HPDE6-E6E7 (cell line): ENCODE results near the gene C20orf144.

Experiments used
- DNase-seq: peaks from one replicate; pipeline ENCODE4 v3.0.0; 2011; ENCODE audit warnings: missing footprints; ENCODE audit errors: extremely low spot score

The C20orf144 gene

DNA sequence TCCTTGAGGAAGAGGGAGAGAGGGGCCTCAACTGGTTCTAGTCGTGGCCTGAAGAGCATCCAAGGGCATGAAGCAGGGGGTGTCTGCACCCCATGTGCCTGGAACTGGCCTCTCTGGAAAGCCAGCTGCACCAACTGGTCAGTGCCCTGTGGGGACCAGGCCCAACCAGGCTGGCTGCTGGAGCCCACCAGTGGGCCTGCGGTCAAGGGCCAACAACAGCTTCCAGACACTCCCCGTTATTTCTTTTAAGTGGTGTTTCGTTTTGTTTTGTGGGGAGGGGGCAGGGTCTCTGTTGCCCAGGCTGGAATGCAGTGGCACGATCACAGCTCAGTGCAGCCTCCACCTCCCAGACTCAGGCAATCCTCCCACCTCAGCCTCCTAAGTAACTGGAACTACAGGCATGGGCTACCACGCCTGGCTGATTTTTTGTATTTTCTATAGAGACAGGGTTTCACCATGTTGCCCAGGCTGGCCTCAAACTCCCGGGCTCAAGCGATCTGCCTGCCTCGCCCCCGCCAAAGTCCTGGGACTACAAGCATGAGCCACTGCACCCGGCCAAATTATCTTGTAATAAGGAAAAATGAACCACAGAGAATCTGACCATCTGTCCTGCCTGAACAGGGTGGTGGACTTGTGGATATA, 11.9 kb upstream of the C20orf144 start:
- no peak for DNase-seq

DNA sequence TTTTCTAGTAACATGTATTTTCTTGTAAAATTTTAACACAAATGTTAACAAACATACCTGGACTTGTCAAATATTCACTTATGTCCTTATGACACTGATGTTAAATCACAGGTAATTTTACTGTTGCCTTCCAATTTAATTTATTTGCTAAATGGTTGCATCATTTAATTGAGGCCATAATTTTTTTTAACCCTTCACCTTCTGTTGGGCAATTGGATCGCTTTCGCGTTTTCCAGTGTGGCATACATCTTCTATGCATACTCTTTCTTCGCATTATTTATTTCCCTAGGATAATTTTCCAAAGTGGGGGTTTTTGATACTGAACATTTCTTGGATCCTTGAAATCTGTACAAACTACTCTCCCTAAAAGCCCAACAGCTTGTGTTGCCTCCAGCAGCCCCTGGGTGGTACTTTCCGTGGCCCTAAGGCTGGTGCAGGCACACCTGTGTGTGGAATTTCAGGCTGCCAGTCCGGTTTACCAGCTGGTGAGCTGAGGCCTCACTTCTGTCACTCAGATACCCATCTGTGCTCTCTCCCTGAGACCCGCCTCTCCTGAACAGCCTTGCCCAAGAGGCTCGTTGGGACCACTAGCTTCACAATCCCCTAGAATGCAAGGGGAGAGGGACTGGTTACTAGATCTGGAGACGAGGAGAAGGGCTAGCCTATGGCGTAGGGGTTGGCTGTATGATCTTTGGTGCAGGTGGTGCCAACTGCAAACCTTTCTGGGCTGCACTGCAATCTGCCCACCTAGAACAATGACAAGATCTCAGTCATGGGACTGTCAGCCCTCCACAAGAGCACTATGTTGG, 11.2 kb upstream of the C20orf144 start:
- peak; percentile 89 for DNase-seq

DNA sequence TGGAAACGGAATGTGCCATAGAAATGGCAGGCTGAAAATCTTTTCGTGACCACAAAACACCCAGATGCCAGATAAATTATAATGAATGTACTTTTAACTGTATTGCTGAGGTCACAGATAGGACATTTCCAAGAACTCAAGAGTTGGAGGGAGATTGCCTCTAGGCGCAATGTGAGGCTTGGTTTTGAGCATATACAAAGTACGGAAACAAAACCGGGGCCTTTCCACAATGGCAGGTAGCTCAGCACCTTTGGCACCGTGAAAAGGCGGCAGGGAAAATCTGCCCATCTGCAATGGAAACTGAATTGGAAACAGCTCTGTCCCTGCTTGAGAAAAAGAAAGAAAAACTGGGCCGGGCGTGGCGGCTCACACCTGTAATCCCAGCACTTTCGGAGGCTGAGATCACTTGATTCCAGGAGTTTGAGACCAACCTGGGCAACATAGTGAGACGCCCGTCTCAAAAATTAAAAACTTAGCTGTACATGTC, 10.5 kb upstream of the C20orf144 start:
- DNase-seq = no peak

DNA sequence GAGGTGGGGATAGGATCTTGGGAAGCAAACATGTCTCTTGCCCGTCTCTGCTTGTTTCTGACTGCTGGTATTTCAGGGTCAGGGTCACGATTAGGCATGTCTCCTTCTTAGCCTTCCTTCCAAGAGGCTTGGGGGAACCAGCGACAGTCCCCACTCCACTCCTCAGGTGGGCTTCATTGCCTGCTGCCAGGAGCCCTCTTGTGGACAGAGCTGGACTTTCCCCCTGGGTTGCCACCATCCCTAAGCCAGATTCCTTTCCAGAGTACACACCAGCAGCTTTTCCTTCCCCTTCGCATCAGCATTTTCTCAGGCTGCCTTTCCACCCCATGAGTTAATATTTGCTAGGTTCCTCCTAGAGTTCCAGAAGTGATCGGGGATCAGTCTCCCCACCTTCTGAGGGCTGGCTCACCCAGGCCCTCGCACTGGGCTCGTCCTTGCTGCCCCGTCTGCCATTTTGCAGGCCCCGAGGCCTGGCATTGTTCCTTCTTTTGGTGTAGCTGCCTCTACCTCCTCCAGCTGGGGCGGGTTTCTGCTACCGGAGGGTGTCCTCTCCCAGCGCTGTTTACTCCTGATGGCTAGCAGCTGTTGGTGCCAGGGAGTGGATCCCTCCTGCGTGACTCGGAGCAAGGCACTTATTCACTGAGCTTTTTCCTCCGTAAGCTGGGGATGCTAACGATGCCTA, 8.8 kb upstream of the C20orf144 start:
- peak; percentile 90 for DNase-seq

DNA sequence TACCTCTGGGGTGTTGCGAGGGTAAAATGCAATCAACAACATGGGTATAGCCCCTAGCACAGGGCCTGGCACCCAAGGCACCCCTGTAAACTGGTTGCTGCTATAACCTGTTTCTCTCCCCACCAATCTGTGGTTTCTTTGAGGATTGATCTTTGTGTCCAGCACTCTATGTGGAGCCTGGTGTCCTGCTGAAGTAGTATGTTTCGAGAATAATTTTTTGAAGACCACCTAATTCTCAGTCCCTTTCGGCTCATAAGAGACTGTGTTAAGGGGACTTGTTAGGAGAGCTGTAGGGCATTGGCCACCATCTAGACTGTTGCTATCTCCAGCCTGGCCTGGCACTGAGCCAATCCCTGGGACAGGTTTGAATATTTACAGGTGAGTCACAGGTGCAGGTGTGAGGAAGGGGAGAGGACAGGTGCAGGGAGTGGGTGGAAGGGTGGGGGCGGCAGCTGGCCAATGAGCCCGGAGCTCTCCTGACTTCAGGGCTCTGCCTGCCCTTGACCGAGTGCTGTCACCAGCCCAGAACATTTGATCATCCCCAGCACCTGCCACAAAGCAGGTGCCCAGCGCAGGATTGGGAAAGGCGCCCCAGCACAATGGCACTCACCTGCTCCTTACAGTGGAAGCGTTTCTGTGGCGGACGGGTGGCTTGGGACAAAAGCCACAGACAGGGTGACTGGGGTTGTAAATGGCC, 8.1 kb upstream of the C20orf144 start:
- DNase-seq = peak; percentile 71

DNA sequence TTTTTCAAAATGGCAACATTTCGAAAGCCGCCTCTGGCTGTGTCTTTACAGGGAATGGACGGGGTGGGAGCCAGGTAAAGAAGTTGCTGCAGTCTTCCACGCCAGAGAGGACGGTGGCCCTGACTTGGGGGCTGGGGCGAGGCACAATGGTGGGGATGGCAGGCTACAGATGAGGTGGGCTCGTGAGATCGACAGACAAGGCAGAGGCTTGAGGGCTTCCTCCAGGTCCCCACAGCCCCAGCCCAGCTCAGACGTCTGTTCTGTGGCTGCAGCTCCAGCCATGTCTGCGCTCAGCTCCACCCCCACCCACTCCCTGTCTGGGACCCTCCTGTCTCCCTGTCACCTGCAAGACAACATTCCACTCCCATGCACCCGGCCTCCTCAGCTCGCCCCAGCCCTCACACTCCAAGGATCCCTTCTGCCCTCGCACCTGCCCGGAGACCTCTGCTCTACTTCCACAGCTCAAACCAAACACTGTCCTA, 7.4 kb upstream of the C20orf144 start:
- no peak for DNase-seq

DNA sequence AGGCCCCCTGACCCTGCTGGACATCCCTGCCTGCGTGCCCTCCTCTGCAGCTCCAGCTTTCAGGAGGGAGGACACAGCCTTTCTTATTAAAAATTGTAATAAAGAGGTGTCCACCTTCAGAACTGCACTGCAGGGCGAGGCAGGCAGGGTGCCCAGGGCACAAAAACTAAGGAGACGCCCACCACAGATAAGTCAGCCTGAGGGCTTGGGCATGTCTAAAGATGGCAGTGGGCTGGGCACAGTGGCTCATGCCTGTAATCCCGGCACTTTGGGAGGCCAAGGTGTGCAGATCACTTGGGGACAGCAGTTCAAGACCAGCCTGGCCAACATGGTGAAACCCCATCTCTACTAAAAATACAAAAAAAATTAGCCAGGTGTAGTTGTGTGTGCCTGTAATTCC, 7.0 kb upstream of the C20orf144 start:
- DNase-seq = no peak

DNA sequence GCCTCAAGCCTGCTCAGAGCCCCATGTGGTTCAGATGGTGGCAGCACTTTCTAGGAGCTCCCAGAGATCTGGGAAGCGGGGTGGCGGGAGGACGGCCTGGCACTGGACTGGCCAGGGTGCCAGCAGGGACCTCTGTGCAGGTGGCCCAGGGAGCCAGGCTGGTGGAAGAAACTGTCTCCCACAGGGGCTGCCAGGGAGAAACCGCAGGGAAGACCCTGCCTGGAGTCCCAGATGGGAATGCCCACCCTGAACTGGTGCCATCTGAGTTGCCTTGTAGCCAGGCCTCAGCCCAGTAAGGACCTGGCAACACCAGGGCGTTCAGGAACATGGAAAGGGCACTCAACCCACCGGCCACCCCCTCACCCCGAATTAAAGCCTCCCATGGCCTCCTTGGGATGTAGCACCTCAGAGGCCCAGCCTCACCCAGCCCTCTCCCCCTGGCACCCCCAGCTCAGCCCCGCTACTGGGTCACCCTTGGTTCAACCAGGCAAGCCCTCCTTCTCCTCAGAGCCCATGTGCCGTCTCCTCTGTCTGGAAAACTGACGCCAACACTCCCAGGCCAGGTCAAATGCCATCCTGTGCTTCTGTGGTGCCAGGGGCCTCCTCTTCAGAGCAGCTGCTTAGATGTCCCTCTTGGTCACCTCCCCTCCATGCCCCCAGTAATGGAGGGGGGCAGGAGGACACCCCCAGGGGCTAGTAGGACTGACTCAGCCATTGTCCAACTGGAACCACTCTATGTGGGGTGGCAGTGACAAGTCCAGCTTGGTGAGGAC, 5.9 kb upstream of the C20orf144 start:
- DNase-seq = no peak

DNA sequence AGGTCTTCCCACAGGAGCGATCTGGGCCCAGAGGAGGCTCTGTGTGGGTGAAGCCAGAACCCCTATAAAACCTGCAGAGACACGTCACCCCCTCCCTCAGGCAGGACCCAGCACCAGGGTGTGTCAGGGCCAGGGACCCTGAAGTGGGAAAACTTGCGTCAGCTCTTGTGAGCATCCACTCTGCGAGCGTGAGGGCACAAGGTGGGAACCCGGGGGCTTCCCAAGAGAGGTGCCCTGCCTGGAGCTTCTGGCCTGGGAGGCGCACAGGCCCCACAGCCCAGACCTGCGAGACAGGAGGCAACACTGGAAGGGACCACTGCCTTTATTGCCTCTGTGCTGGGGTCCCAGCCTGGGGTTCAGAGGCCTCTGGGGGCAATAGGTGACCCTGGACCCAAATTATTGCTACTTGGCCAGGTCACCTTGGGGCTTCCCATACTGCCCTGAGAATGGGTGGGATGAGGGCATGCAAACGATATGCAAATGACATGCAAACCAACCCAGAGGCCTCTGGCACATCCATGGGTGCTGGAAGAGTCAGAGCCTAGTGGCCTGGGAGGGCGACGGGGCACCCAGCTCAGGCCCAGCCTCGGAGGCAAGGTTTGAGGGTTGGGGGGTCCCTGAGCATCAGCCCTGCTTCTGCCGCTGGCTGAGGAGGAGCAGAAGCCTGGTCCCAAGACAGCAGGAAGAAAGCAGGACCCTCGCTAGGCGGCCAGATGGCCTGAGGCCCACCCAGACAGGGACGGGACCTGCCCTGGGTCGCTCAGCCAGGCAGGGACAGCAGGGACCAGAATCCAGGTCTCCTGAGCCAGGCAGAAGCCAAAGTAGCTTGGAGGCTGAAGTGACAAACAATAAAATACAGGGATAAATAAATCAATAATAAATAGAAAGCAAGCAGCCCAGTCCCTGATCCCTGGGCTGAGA, 5.1 kb upstream of the C20orf144 start:
- no peak for DNase-seq

DNA sequence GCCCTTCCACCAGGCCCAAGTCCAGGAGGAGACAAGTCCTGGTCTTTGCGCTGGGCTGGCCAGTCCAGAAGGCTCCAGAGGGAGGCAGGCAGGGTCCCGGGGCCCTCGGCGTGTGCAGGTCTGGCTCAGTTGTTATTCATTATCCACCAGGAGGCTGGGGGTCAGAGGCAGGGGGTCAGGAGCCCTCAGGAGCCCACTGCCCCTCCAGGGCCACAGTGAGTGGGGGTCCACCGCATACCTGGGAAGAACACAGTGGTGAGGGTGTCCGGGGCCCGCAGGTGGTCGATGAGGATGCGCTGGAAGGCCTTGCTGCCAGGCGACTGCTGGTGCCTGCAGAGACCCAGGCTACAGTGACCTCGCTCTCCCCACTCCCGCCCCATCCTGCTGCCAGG, 4.4 kb upstream of the C20orf144 start:
- DNase-seq = no peak

DNA sequence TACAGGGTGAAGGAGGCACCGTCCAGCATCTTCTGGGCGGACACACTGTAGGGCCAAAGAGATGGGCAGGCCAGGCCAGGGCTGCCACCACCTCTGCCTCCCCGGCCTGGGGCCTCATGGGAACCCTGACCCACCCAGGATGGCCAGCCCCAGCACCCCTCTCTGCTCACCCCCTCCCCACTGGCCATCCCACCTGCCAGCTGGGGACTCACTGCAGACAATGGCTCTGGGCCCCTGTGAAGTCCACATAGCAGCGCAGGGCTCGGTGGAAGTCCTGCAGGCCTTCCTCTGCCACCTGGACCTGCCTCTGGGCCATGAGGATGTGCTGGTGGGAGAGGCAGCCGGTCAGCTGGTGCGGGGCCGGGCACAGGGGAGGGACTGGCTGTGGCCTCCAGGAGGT, 3.6 kb upstream of the C20orf144 start:
- DNase-seq = no peak

DNA sequence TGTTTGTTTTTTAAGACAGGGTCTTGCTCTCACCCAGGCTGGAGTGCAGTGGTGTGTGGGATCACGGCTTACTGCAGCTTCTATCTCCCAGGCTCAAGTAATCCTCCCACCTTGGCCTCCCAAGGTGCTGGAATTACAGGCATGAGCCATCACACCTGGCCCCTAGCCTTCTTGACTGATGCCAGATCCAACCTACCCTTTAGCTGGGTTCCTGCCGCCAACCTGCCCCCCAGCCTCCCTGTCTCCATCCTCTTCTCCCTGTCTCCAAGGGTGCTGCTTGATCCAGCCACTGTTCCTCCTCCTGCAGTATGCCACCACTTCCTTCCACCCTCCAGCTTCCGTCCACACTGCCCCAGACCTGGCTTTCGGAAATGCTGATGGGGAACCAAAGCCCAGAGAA, 3.2 kb upstream of the C20orf144 start:
- DNase-seq = no peak

DNA sequence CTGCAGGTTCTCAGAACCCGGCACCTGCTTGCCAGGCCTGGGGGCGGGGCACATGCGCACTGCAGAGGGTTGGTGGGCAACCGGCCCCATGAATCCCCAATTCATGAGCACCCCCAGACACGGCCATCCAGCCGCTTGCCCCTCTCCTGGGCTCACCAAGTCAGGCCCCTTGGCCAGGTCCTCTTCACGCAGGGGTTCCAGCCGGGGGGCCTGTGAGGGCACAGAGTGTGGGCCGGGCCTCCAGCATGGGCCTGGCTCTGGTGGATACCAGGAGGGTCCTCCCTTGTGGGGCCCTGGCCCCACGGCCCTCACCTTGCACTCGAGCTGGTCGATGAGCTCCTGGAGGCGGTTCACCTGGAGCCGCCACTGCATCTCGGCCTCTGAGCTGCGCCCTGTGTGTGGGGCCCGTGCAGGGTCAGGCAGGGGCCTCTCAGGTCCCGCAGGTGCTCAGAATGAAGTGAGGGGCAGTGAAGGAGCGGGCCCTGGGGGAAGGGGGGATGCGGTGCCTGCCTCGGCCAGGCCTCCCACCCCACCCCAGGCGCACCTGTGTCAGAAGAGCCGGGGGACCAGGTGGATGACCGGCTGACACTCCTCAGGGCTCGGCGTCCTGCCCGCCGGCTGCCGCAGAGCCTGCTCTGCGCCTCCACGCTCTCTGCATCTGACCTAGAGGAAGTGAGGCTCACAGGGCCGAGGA, 2.6 kb upstream of the C20orf144 start:
- DNase-seq = no peak

DNA sequence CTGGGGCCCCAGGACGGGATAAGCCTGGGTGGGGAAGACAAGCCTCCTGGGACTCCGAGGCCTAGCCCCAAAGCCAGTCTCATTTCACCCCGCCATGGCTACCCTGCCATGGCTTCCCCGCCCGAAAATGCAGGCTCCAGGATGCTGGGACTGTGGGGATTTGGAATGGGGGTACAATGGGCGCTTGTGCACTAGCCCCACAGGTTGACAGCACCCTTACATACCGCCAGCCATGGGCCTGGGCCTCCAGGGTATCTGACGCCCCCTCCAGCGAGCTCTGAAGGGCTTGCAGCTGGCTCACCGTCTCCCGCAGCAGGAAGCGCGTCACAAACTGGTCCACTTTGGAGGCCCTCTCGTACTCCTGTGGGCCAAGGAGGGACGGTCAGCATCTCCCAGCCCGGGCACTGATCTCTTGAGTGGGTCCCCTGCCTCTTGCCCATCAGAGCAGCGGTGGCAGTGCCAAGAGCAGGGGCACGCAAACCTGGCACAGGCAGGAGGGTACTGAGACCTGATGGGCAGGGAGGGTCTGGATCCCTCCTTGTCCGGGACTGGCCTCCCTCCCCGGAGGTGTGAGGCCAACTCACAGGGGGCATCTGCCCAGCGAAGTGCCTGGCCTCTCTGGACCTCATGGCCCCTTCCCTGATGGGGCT, 2.0 kb upstream of the C20orf144 start:
- no peak for DNase-seq

DNA sequence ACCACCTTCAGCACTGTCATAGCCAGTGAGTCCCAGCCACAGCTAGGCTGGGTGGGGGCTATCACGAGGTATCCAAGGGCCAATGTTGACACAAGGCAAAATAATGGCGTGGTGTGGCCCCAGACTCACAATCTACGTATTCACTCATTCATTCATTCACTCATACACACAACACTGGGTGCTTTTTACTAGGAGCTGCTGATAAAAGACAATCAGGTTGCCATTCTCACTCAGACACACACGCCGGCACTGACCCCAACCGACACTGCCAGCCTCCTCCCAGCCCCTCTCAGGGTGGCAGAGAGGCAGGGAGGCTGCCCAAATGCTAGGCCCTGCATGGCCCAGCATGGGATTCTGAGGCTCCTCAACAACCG, 1.5 kb upstream of the C20orf144 start:
- no peak for DNase-seq

DNA sequence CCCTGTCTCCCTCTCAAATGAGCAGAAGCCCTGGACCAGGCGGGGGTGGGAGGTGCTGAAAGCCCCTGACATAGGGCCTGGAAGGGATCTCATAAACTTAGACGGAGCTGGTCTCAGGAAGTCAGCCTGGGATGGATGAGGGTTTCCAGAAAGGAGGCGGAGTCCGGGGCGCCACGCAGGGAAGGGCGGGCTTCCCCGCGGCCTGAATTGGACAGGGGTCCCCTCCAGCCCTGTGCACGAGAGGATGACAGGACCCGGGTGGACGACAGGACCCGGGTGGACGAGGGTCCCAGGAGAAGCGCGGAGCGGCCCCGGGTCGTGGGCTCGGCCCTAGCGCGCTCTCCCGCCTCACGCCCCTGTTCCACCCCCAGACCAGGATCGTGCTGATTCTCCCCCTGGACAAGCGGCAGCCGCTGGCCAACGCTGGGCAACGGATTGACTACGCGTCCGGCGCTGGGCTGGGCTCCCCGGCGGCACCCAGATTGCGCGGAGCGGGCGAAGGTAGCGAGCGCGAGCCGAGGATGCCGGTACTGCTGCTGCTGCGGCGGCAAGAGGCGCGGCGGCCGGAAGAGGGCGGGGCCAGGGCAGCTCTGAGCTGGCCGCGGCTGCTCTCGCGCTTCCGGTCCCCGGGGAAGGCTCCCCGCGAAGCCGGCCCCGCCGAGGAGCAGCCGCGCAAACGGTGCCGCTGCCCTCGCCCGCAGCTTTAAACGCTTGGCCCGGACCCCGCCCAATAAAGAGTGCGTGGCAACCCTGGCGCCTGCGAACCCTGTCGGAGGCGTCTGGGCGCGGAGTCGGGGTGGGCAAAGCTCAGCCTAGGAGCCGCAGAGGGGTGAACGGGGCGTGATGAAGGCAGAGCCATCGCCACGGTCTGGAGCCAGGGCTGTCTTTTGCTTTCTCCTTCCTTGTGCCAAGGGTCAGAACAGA, 1.3 kb downstream of the C20orf144 start:
- peak; percentile 92 for DNase-seq

DNA sequence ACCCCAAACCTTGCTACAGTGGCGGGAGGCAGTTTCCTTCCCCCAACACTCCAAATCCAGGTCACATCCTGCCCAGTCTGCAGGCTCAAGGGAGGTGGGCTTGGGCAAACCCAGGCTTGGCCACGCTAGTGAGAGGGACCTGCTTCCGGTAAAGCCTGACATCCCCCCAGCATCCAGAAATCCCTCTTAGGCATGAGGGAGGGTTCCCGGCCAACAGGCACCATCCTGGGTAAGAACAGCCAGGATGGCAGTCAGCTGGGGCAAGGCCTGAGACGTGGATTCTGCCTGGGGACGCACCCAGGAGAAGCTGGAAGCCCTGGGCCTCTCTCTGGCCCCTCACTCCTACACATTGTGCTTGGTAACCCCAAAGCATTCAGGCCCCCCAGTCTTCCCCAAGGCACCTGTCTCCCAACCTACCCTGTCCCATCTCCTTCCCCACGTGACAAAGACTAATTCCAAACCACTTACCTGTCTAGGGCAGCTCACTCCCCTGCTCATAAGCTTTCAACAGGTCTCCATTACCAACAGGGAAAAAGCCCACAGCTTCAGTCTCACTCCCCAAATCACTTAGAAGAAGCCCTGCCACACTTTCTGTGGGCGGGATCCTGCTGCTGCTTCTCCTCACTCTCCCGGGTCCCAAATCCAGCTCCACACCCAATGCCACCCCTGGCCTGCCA, 2.1 kb downstream of the C20orf144 start:
- DNase-seq = no peak
